Neuron (in vitro differentiated cells): Measurements from ENCODE around the gene PRKAB2.
"Not testable (repeated sequence)": the region's sequence is repeated elsewhere in the genome, so short reads cannot be mapped to it uniquely, and the experiment has no call there.

ENCODE experiments used
- H2AFZ ChIP-seq: one replicate; pipeline ENCODE4 v1.6.1; 2013; ENCODE audit warnings: low read depth, mild to moderate bottlenecking, inconsistent platforms, low read length, moderate library complexity
- H3K27me3 ChIP-seq: one replicate; pipeline ENCODE4 v1.6.1; 2013; ENCODE audit warnings: low read length; ENCODE audit not compliant: insufficient read depth
- H3K36me3 ChIP-seq: one replicate; pipeline ENCODE4 v1.6.1; 2013; ENCODE audit warnings: low read length; ENCODE audit not compliant: insufficient read depth
- H3K4me1 ChIP-seq: one replicate; pipeline ENCODE4 v1.6.1; 2013; ENCODE audit warnings: low read length; ENCODE audit not compliant: insufficient read depth
- H3K4me3 ChIP-seq: 2 replicates; pipeline ENCODE4 v1.5.1; 2013; ENCODE audit warnings: mild to moderate bottlenecking, low read length, moderate library complexity
- H3K9me3 ChIP-seq: one replicate; pipeline ENCODE4 v1.6.1; 2013; ENCODE audit warnings: low read length

The PRKAB2 gene

DNA sequence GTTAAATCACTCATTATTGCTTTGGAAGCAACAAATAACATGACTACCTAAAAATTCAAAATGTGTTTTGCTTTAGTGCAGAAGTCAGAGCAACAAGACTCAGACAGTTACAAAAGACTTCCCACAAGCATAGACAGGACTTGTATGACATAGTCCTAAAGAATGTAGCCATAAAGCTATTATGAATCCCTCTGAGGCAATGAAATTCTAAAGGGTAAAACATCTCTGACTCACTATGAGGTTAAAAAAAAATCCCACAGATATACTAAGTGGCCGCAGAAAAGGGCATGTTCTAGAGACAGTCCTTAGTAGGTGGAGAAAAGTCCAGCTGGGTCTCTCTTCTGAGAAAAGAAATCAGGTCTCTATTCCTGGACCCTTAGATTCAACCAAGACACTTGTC, 4.9 kb downstream of the PRKAB2 start:
- Histone ChIP-seq H2AFZ (no peak overlapping the region), H3K27me3 (no peaks in the 10 kb centered on the region), H3K4me3 (no peak overlapping the region), H3K9me3 (no peaks in the 10 kb centered on the region), H3K36me3 (peaks cover 30% of the 10 kb centered on the region), H3K4me1 (peaks cover 16% of the 10 kb centered on the region)

DNA sequence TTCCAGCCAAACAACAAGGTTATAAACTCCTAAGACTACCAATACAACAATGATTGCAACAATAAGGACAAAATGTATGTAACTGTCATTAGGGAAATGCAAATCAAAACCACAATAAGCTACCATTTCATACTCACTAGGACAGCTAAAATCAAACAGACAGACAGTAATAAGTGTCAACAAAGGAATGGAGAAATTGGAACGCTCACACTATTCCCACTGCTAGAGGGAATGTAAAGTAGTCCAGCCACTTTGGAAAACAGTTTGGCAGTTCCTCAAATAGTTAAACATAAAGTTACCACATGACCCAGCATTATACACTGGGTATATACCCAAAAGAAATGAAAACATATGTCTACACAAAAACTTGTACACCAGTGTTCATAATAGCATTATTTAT, 9.3 kb downstream of the PRKAB2 start:
- Histone ChIP-seq H3K4me3 (no peak overlapping the region), H3K4me1 (no peaks in the 10 kb centered on the region), H3K27me3 (no peaks in the 10 kb centered on the region), H3K9me3 (no peaks in the 10 kb centered on the region), H3K36me3 (peaks cover 65% of the 10 kb centered on the region), H2AFZ (no peak overlapping the region)

DNA sequence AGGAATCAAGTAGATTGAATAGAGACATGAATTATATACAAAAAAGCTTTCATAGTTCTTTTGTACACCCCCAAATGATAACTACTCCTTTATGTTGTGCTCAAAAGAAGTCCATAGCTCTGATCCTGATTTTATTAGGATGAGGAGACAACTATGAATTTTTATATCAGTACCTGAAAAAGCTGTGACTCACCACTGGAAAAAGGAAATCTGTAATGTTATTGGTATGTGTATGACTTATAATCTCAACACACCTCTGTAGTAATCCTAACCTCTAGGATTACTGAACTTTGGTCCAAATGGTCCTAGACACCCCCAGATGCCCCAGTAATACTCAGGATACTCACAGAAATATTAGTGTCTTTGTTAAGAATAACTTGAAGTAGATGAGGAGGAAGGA, 10.2 kb downstream of the PRKAB2 start:
- Histone ChIP-seq H3K4me1 (no peaks in the 10 kb centered on the region), H3K36me3 (peaks cover 68% of the 10 kb centered on the region), H3K27me3 (no peaks in the 10 kb centered on the region), H2AFZ (no peak overlapping the region), H3K4me3 (no peak overlapping the region), H3K9me3 (no peaks in the 10 kb centered on the region)

DNA sequence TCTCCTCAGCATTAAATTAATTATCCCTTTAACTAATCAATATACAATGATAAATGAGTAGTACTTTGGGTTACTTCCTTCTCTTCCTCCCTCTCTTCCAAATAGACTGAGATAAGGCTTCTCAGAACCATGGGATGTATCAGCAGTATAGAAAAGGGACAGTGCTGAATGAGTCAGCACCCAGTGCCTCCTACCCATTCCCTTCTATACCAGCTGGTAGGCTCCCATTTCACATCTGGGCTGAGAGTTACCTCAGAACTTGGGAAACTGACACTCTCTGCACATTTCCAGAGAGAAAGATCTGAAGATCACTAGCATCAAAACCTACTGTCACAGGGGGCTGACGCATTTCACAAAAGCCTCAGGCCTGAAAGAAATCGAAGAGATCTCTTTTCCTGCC, 15.2 kb downstream of the PRKAB2 start:
- H2AFZ ChIP-seq, H3K9me3 ChIP-seq, H3K4me3 ChIP-seq, H3K4me1 ChIP-seq, H3K27me3 ChIP-seq: not testable (repeated sequence)
- H3K36me3 ChIP-seq = peaks cover 47% of the 10 kb centered on the region

- Histone ChIP-seq H3K36me3 (peaks cover 45% of the 10 kb centered on the region), H3K4me3 (no peak overlapping the region), H2AFZ (no peak overlapping the region), H3K4me1 (no peaks in the 10 kb centered on the region), H3K27me3 (no peaks in the 10 kb centered on the region), H3K9me3 (no peaks in the 10 kb centered on the region)
Observed at GRCh38 chr1:147156642-147157041, 15.6 kb downstream of the PRKAB2 start.

- Histone ChIP-seq H3K4me1 (no peaks in the 10 kb centered on the region), H2AFZ (no peak overlapping the region), H3K36me3 (peaks cover 11% of the 10 kb centered on the region), H3K27me3 (no peaks in the 10 kb centered on the region), H3K4me3 (no peak overlapping the region), H3K9me3 (no peaks in the 10 kb centered on the region)
Observed at GRCh38 chr1:147152772-147153171, 19.5 kb downstream of the PRKAB2 start.

GRCh38 chr1:147151244-147151643, 21.0 kb downstream of the PRKAB2 start:
- H3K4me3 ChIP-seq = no peak overlapping the region
- no peaks in the 10 kb centered on the region for H3K9me3 ChIP-seq

DNA sequence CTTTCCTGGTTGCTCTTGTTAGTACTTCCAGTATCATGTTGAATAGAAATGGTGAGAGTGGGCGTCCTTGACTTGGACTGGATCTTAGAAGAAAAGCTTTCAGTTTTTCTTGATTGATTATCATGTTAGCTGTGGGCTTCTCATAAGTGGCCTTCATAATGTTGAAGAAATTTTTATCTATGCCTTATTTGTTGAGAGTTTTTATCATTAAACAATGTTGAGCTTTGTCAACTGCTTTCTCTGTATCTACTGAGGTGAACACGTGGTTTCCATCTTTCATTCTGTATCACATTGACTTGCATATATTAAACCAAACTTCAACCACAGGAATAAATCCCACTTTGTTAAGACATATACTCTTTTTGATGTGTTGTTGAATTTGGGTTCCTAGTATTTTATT, 29.4 kb downstream of the PRKAB2 start:
- Histone ChIP-seq H3K4me3 (no peak overlapping the region), H3K9me3 (no peaks in the 10 kb centered on the region), H3K4me1 (no peaks in the 10 kb centered on the region), H2AFZ (no peak overlapping the region), H3K36me3 (no peaks in the 10 kb centered on the region), H3K27me3 (no peaks in the 10 kb centered on the region)

More at GRCh38 chr1:147151244-147151643, 21.0 kb downstream of the PRKAB2 start:
- H3K27me3 ChIP-seq = no peaks in the 10 kb centered on the region
- H2AFZ ChIP-seq = no peak overlapping the region
- no peaks in the 10 kb centered on the region for H3K36me3 ChIP-seq
- no peaks in the 10 kb centered on the region for H3K4me1 ChIP-seq

- H3K4me1 ChIP-seq, H2AFZ ChIP-seq: not testable (repeated sequence)
Observed at GRCh38 chr1:147130721-147131120, 41.5 kb downstream of the PRKAB2 start.

DNA sequence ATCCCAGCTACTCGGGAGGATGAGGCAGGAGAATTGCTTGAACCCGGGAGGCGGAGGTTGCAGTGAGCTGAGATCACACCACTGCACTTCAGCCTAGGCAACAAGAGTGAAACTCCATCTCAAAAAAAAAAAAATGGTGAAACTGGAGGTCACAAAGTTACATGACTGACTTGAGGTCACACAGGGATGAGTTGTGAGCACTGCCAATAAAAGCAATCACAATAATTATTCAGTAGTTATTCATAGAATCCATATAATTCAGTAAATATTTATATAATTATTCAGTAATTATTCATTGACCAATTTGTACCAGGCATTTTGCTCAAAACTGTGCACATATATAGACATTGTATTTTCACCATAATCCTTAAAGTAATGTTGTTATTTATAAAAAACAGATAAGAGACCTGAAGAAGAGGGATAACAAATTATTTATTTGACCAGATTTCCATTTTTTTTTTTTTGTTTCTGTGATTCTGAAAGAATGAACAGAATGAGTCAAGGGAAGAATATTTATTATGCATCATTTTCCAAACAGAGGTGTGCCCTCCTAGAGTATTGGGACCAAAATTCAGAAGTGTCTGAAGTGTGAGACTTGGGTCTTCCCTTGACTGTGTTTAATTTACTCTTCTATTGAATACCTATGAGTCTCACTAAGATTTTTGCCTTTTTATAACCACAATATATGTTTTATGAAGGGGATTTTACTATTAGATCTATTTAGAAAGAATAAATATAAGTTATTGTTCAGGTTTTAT, 43.0 kb downstream of the PRKAB2 start:
- Histone ChIP-seq H3K36me3 (no peaks in the 10 kb centered on the region), H3K4me3 (no peak overlapping the region), H3K9me3 (no peaks in the 10 kb centered on the region), H2AFZ (no peak overlapping the region), H3K27me3 (no peaks in the 10 kb centered on the region), H3K4me1 (peaks cover 3% of the 10 kb centered on the region)

More at GRCh38 chr1:147130721-147131120, 41.5 kb downstream of the PRKAB2 start:
- not testable (repeated sequence) for H3K4me3 ChIP-seq, H3K9me3 ChIP-seq, H3K27me3 ChIP-seq, H3K36me3 ChIP-seq

- Histone ChIP-seq H3K4me1 (no peaks in the 10 kb centered on the region), H3K27me3 (peaks cover 3% of the 10 kb centered on the region), H2AFZ (no peak overlapping the region), H3K4me3 (no peak overlapping the region), H3K36me3 (no peaks in the 10 kb centered on the region), H3K9me3 (no peaks in the 10 kb centered on the region)
Observed at GRCh38 chr1:147124266-147124665, 48.0 kb downstream of the PRKAB2 start.

- H3K4me3 ChIP-seq = no peak overlapping the region
- no peaks in the 10 kb centered on the region for H3K9me3 ChIP-seq
- no peaks in the 10 kb centered on the region for H3K4me1 ChIP-seq
- peaks cover 3% of the 10 kb centered on the region for H3K27me3 ChIP-seq
- H3K36me3 ChIP-seq = no peaks in the 10 kb centered on the region
- H2AFZ ChIP-seq = no peak overlapping the region
Observed at GRCh38 chr1:147117109-147117508, 55.2 kb downstream of the PRKAB2 start.

DNA sequence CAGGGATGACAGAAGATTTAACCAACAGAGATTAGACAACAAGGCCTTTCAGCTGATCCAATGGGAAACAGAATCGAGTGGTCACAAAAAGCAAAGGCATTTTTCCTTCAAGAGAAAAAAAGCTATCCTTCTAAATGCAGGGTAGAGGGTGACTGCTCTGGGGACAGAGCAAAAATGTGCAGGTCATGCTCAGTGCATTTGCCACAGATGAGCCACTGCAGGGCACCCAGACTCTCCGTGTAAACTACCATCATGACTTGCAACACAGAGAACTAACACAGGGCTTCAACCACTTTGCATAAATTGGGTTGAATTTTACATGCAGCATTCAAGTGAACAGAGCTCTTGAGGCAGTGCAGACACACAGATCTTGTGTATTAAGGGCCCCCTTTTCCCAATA, 56.8 kb downstream of the PRKAB2 start:
- Histone ChIP-seq H3K27me3 (no peaks in the 10 kb centered on the region), H3K9me3 (no peaks in the 10 kb centered on the region), H2AFZ (no peak overlapping the region), H3K4me1 (no peaks in the 10 kb centered on the region), H3K4me3 (no peak overlapping the region), H3K36me3 (no peaks in the 10 kb centered on the region)

DNA sequence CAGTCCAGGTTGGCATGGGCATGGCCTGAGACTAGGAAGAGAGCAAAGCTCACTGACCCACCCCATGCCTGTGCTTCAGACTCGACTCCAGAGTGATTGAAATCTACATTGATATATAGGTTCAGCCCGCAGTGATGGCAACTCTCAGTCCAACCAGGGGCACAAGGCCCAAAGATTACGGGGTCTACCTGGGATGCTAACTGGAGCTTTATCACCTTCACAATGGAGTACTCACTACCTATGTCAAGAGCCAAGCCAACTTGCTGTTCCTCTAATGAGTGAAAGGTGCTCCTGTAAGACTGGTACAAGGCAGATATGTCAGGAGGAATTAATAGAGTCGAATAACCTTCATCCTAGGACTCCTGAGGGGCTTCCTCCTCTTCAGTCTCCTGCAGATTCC, 57.2 kb downstream of the PRKAB2 start:
- H3K9me3 ChIP-seq, H3K4me3 ChIP-seq, H3K36me3 ChIP-seq, H2AFZ ChIP-seq, H3K27me3 ChIP-seq, H3K4me1 ChIP-seq: not testable (repeated sequence)
